HepG2 (cell line): Measurements from ENCODE around the gene RAD9A. TPM values are rescaled to one million over a fixed set of nuclear protein-coding genes. Genes with fewer than 3 reads are reported as not detected.

Experiments
- AGO2 ChIP-seq: fragments of 200-400 bp; formaldehyde crosslinking; optimal IDR thresholded peaks from 2 replicates; pipeline ENCODE3; 2017; ENCODE audit warnings: mild to moderate bottlenecking, low read depth, low read length, moderate library complexity
- CAMTA2 ChIP-seq: sonication (generic); formaldehyde crosslinking; IDR thresholded peaks from 2 replicates; pipeline ENCODE4 v1.4.0; 2020; ENCODE audit warnings: mild to moderate bottlenecking, missing genetic modification reagents, borderline replicate concordance
- GTF3A ChIP-seq: sonication (generic); formaldehyde crosslinking; conservative IDR thresholded peaks from 2 replicates; pipeline ENCODE4 v1.4.0; 2020; ENCODE audit warnings: mild to moderate bottlenecking, missing genetic modification reagents
- HMG20B ChIP-seq: conservative IDR thresholded peaks from 2 replicates; pipeline ENCODE4 v1.6.1; 2016; ENCODE audit warnings: missing genetic modification reagents, missing compliant biosample characterization
- HNF1A ChIP-seq, 2 experiments: sonication (generic) in 1 of 2; formaldehyde crosslinking in 1 of 2; IDR thresholded peaks; 2 replicates each; pipeline versions ENCODE4 v1.4.0 to v1.6.1; 2016 to 2020; ENCODE audit warnings: borderline replicate concordance in 1 of 2, low read depth in 1 of 2, mild to moderate bottlenecking in 1 of 2, missing genetic modification reagents in 1 of 2
- HNRNPL ChIP-seq: fragments of 200-400 bp; formaldehyde crosslinking; IDR thresholded peaks from 2 replicates; pipeline ENCODE4 v1.6.1; 2017; ENCODE audit warnings: mild to moderate bottlenecking, low read depth, low read length
- JUN ChIP-seq: sonication (generic); formaldehyde crosslinking; IDR thresholded peaks from 2 replicates; pipeline ENCODE4 v1.4.0; 2020; ENCODE audit warnings: mild to moderate bottlenecking, missing genetic modification reagents
- KLF15 ChIP-seq: sonication (generic); formaldehyde crosslinking; IDR thresholded peaks from 2 replicates; pipeline ENCODE4 v1.8.1; 2023; ENCODE audit warnings: borderline replicate concordance, mild to moderate bottlenecking, inconsistent platforms, missing genetic modification reagents, mixed read lengths
- RBAK ChIP-seq: sonication (generic); formaldehyde crosslinking; IDR thresholded peaks from 2 replicates; pipeline ENCODE4 v1.5.1; 2020; ENCODE audit warnings: mild to moderate bottlenecking, missing genetic modification reagents
- RFX5 ChIP-seq: IDR thresholded peaks from 2 replicates; pipeline ENCODE4 v1.6.1; 2011; ENCODE audit warnings: low read depth, low read length, improper control_type of control experiment
- SKI ChIP-seq: fragments of 450-650 bp; IDR thresholded peaks from one replicate; pipeline ENCODE4 v1.6.1; 2018; ENCODE audit warnings: mild to moderate bottlenecking; ENCODE audit not compliant: partially characterized antibody
- TFDP1 ChIP-seq: IDR thresholded peaks from 2 replicates; pipeline ENCODE4 v1.6.1; 2016; ENCODE audit warnings: missing compliant biosample characterization, missing genetic modification reagents, borderline replicate concordance
- ZEB1 ChIP-seq: IDR thresholded peaks from 2 replicates; pipeline ENCODE4 v1.6.1; 2012; ENCODE audit warnings: mild to moderate bottlenecking, low read depth, inconsistent platforms; ENCODE audit not compliant: insufficient replicate concordance
- ZFP82 ChIP-seq: sonication (generic); formaldehyde crosslinking; IDR thresholded peaks from 2 replicates; pipeline ENCODE4 v1.5.1; 2020; ENCODE audit warnings: mild to moderate bottlenecking, missing genetic modification reagents, borderline replicate concordance
- ZFY ChIP-seq: sonication (generic); formaldehyde crosslinking; IDR thresholded peaks from 2 replicates; pipeline ENCODE4 v1.4.0; 2020; ENCODE audit warnings: missing genetic modification reagents
- ZNF468 ChIP-seq: sonication (generic); formaldehyde crosslinking; IDR thresholded peaks from 2 replicates; pipeline ENCODE4 v1.8.0; 2022; ENCODE audit warnings: mild to moderate bottlenecking, moderate library complexity, missing genetic modification reagents
- ZNF564 ChIP-seq: sonication (generic); formaldehyde crosslinking; IDR thresholded peaks from 2 replicates; pipeline ENCODE4 v1.8.1; 2023; ENCODE audit warnings: mild to moderate bottlenecking, missing genetic modification reagents
- ZNF768 ChIP-seq: sonication (generic); formaldehyde crosslinking; IDR thresholded peaks from 2 replicates; pipeline ENCODE4 v1.4.0; 2020; ENCODE audit warnings: missing genetic modification reagents
- ZSCAN31 ChIP-seq: sonication (generic); formaldehyde crosslinking; IDR thresholded peaks from 2 replicates; pipeline ENCODE4 v1.5.0; 2020; ENCODE audit warnings: low read depth, mild to moderate bottlenecking, missing genetic modification reagents
- polyA plus RNA-seq, 8 experiments: library from polyadenylated mRNA; depleted of rRNA in 3 of 8; stranded (reverse) in 7 of 8; unstranded in 1 of 8; fragments of >200 nt; fragmentation: Illumina TruSeq in 4 of 8; extraction: Trizol in 4 of 8; gene quantifications; 2 replicates each; pipeline versions ENCODE4 v1.2.1 to v1.2.3, GENCODE V29; 2011 to 2016; ENCODE audit warnings: low read depth in 4 of 8, missing spikeins in 1 of 8, mixed read lengths in 1 of 8; ENCODE audit not compliant: insufficient read depth in 1 of 8
- total RNA-seq, 5 experiments: library from RNA; depleted of rRNA; stranded (reverse); fragments of >200 nt; fragmentation: Illumina TruSeq; extraction: Trizol; gene quantifications; 2 replicates each; pipeline ENCODE4 v1.2.3, GENCODE V29; 2016; ENCODE audit warnings: low read depth in 1 of 5

RAD9A gene
- total and polyA plus RNA-seq, 2 of the 13 experiments (the other 11 are each of a cell fraction or from before 2014, with no cell fraction given) = 10.1 to 15.7 TPM

- TF ChIP-seq HNF1A (IDR thresholded peaks at IDR 0.05; ENCODE audit: low read depth) (0 out of 2 replicates have a peak, but pooled peaks have one; percentile 14), HNF1A (CRISPR knock-in tag; IDR thresholded peaks at IDR 0.05; ENCODE audit: borderline replicate concordance) (peak; percentile 70; the same call in 1 of the 2 replicates), ZNF768 (CRISPR knock-in tag) (peak; percentile 35; the same call in 1 of the 2 replicates), TFDP1 (CRISPR knock-in tag) (peak; percentile 65; the same call in 1 of the 2 replicates), GTF3A (CRISPR knock-in tag) (no peak), ZSCAN31 (CRISPR knock-in tag) (0 out of 2 replicates have a peak, but pooled peaks have one; percentile 11), JUN (CRISPR knock-in tag) (0 out of 2 replicates have a peak, but pooled peaks have one; percentile 64), SKI (peak; percentile 38), ZEB1 (peak; percentile 90), RFX5 (peak; percentile 24; the same call in 1 of the 2 replicates), ZFP82 (peak; percentile 17; the same call in 1 of the 2 replicates), HMG20B (no peak), AGO2 (peak; percentile 33), KLF15 (CRISPR knock-in tag) (no peak), CAMTA2 (CRISPR knock-in tag) (0 out of 2 replicates have a peak, but pooled peaks have one; percentile 22), ZNF468 (CRISPR knock-in tag) (no peak), ZFY (CRISPR knock-in tag) (peak; percentile 94), ZNF564 (CRISPR knock-in tag) (peak; percentile 7; the same call in 1 of the 2 replicates), RBAK (CRISPR knock-in tag) (no peak), HNRNPL (0 out of 2 replicates have a peak, but pooled peaks have one; percentile 17)
These were observed 36.5 kb downstream of the RAD9A start, which contains the start of gene RPS6KB2 (continued) for GRCh38 chr11:67428052-67429001.
